ENCODE measurements around the gene EFL1. TPM values are rescaled to one million over a fixed set of nuclear protein-coding genes. Genes with fewer than 3 reads are reported as not detected.

Gene EFL1
- total and polyA plus RNA-seq, 9 of the 15 experiments (the other 6 are each of a cell fraction or from before 2014, with no cell fraction given), result 4.8 to 32.5 (median 16.9) TPM

GRCh38 chr15:82138306-82138705 is 124.2 kb downstream of the EFL1 start (continued):
- TF ChIP-seq KLF13 (tag; IDR thresholded peaks at IDR 0.05; ENCODE audit: borderline replicate concordance, low read depth) (no peak), HMG20A (CRISPR knock-in tag; conservative IDR thresholded peaks at IDR 0.05) (no peak)

GRCh38 chr15:82137261-82137660 is 125.3 kb downstream of the EFL1 start:
- no TSS peak for BruUV-seq (replicated peaks)
- H2AFZ ChIP-seq (ENCODE audit: low read depth, low read length), result no peak overlapping the region
- peaks cover 32% of the 10 kb centered on the region; the same call in 2 of the 3 replicates for H3K36me3 ChIP-seq (ENCODE audit: control insufficient read depth, insufficient read depth, low read length)
- no peak for ATAC-seq
- no peak overlapping the region for H3K4me3 ChIP-seq
- 82% methylated on average over 3 of the region's 3 CpGs for WGBS (ENCODE audit: insufficient coverage, low coverage, missing lambda C conversion rate)
- CTCF ChIA-PET (ENCODE audit: low intra/inter-chr PET ratio), result no interaction called here
- POLR2A ChIA-PET, result no interaction called here
- no peaks in the 10 kb centered on the region for H3K9me1 ChIP-seq (ENCODE audit: control insufficient read depth, insufficient read depth, low read length)
- no peaks in the 10 kb centered on the region for H3K9me3 ChIP-seq (replicated peaks; ENCODE audit: control insufficient read depth, insufficient read depth, low read depth, low read length)
- no peaks in the 10 kb centered on the region for H3K4me1 ChIP-seq (replicated peaks in 1 of 2; ENCODE audit: control insufficient read depth in 2 of 2, insufficient read depth in 2 of 2, low read length in 2 of 2)
- no peaks in the 10 kb centered on the region for H3K27me3 ChIP-seq (ENCODE audit: control insufficient read depth in 2 of 2, insufficient read depth in 2 of 2, low read length in 2 of 2)
- H3K9ac ChIP-seq (ENCODE audit: insufficient read depth in 1 of 2, low read depth in 2 of 2, low read length in 2 of 2), result no peak overlapping the region
- H3K79me2 ChIP-seq (ENCODE audit: control insufficient read depth, insufficient read depth, low read length), result no peaks in the 10 kb centered on the region
- intact Hi-C loops (cut with micrococcal nuclease), result no loop called here
- no peaks in the 10 kb centered on the region for H4K20me1 ChIP-seq (replicated peaks; ENCODE audit: control insufficient read depth, insufficient read depth, low read length)
- no peak for FAIRE-seq
- in situ Hi-C loops (cut with MboI), result no loop called here
- no peak for DNase-seq (ENCODE audit: extremely low read depth in 1 of 4, low spot score in 3 of 4)
- no peak overlapping the region for H3K27ac ChIP-seq (ENCODE audit: extremely low read depth, low read depth, low read length)
- no peak overlapping the region for H3K4me2 ChIP-seq (ENCODE audit: insufficient read depth, low read length)
- no peak for TF ChIP-seq ZNF232 (CRISPR knock-in tag; IDR thresholded peaks at IDR 0.05)
- TF ChIP-seq SP1 (CRISPR knock-in tag; IDR thresholded peaks at IDR 0.05), result no peak
- no peak for TF ChIP-seq NCOR1 (IDR thresholded peaks at IDR 0.05)
- TF ChIP-seq ATF3 (IDR thresholded peaks at IDR 0.05), result no peak
- no peak for TF ChIP-seq ATF3 (CRISPR knock-in tag; conservative IDR thresholded peaks at IDR 0.05)
- TF ChIP-seq POLR3A (IDR thresholded peaks at IDR 0.05; ENCODE audit: borderline replicate concordance, extremely low read depth, insufficient read depth, insufficient read length), result no peak
- TF ChIP-seq ZNF695 (CRISPR knock-in tag; IDR thresholded peaks at IDR 0.05), result no peak
- no peak for TF ChIP-seq GTF2A2 (tag; IDR thresholded peaks at IDR 0.05)
- TF ChIP-seq, protein P1, sequence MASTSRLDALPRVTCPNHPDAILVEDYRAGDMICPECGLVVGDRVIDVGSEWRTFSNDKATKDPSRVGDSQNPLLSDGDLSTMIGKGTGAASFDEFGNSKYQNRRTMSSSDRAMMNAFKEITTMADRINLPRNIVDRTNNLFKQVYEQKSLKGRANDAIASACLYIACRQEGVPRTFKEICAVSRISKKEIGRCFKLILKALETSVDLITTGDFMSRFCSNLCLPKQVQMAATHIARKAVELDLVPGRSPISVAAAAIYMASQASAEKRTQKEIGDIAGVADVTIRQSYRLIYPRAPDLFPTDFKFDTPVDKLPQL (IDR thresholded peaks at IDR 0.05; ENCODE audit: extremely low read depth, insufficient read length), result no peak
- no peak for TF ChIP-seq CREB1 (IDR thresholded peaks at IDR 0.05)
- no peak for TF ChIP-seq CREB1 (CRISPR knock-in tag; IDR thresholded peaks at IDR 0.05)
- no peak for TF ChIP-seq ZBTB49 (CRISPR knock-in tag; IDR thresholded peaks at IDR 0.05; ENCODE audit: borderline replicate concordance)

Measured in K562 (cell line).